ENCODE data around the gene INHBA. TPM values are rescaled to one million over a fixed set of nuclear protein-coding genes. Genes with fewer than 3 reads are reported as not detected.

Gene INHBA
- total RNA-seq, 1 donor from 2014 or later = 103 TPM

DNA sequence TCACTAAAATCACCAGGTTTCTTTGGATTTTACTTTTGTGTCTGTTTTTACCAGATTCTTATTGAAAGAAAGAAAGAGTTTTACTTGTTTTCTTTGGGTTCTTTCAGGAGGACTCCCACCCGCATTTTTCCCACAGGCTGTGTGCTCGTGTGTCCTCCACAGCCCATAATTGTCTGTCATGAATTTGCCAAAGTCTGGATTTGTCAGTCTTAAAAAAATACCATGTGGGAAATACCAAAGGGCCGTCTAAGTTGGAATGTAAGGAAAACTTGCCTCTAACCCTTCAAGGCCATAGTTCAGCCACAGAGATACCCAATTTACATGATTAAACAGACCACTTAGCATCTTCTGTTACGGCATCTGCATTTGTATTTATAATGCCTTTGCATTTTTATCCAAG is 41.3 kb upstream of the INHBA start:
- H2AFZ ChIP-seq (ENCODE audit: low read depth, low read length) = no peak overlapping the region
- FAIRE-seq = no peak
- no peaks in the 10 kb centered on the region for H3K36me3 Mint-ChIP-seq (ENCODE audit: low read depth, unreplicated experiment)

DNA sequence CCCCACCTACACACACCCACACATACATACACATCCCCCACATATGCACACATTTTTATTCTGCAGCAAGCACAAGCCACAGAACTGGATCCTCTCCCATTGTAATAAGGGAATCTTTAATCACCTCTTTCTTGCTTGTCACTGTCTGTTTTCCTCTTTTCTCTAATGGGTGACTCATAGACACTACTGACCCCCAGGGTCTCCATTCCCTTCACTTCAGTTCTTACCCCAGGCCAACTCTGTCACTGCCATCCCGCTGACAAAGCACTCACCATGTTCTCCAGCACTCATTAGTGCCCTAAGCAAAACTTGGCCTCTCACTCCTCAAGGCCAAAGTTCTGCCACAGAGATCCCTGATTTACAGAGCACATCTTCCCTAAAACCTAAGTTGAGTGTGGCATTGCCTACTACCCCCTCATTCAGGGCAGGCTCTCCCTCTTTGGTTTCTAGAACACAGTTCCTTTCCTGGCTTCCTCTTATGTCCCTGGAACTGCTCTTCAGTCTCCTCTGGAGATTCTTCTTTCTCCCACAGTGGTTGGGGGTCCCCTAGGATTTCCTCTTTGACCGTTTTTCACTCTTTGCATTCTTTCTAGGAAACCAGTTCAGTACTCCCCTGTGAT is 39.6 kb upstream of the INHBA start:
- no peak overlapping the region for H3K4me2 ChIP-seq (ENCODE audit: low read length)
- no peak for FAIRE-seq
- H3K9ac ChIP-seq (ENCODE audit: low read length) = no peak overlapping the region
- H3K27me3 ChIP-seq (ENCODE audit: insufficient read depth, low read length) = no peaks in the 10 kb centered on the region
- no peaks in the 10 kb centered on the region for H3K79me2 ChIP-seq (ENCODE audit: insufficient read depth, low read length)
- H3K36me3 ChIP-seq (ENCODE audit: insufficient read depth, low read length) = no peaks in the 10 kb centered on the region
- TF ChIP-seq, protein P1, sequence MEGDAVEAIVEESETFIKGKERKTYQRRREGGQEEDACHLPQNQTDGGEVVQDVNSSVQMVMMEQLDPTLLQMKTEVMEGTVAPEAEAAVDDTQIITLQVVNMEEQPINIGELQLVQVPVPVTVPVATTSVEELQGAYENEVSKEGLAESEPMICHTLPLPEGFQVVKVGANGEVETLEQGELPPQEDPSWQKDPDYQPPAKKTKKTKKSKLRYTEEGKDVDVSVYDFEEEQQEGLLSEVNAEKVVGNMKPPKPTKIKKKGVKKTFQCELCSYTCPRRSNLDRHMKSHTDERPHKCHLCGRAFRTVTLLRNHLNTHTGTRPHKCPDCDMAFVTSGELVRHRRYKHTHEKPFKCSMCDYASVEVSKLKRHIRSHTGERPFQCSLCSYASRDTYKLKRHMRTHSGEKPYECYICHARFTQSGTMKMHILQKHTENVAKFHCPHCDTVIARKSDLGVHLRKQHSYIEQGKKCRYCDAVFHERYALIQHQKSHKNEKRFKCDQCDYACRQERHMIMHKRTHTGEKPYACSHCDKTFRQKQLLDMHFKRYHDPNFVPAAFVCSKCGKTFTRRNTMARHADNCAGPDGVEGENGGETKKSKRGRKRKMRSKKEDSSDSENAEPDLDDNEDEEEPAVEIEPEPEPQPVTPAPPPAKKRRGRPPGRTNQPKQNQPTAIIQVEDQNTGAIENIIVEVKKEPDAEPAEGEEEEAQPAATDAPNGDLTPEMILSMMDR (IDR thresholded peaks at IDR 0.05; ENCODE audit: insufficient read depth, low read depth, low read length) = no peak
- TF ChIP-seq EZH2 (IDR thresholded peaks at IDR 0.05; ENCODE audit: insufficient read depth, low read length) = no peak
- no peak overlapping the region for H3K27ac Mint-ChIP-seq (ENCODE audit: unreplicated experiment)
- H4K20me1 ChIP-seq (ENCODE audit: insufficient read depth, low read length) = no peaks in the 10 kb centered on the region
- no peak overlapping the region for H3K4me3 ChIP-seq (ENCODE audit: insufficient read depth, low read depth, low read length)
- H3K4me3 Mint-ChIP-seq (ENCODE audit: unreplicated experiment) = no peak overlapping the region
- peaks cover 32% of the 10 kb centered on the region for H3K4me1 Mint-ChIP-seq (ENCODE audit: low read depth, unreplicated experiment)
- no peaks in the 10 kb centered on the region for H3K27me3 Mint-ChIP-seq (ENCODE audit: low read depth, unreplicated experiment)
- no peak overlapping the region for H3K27ac ChIP-seq (ENCODE audit: low read depth, low read length)
- DNase-seq (ENCODE audit: low read depth) = peak; percentile 22
- no peaks in the 10 kb centered on the region for H3K4me1 ChIP-seq (ENCODE audit: insufficient read depth, low read length)
- H2AFZ ChIP-seq (ENCODE audit: low read depth, low read length) = no peak overlapping the region
- H3K36me3 Mint-ChIP-seq (ENCODE audit: low read depth, unreplicated experiment) = no peaks in the 10 kb centered on the region
- H3K9me3 Mint-ChIP-seq (ENCODE audit: unreplicated experiment) = no peaks in the 10 kb centered on the region
- peaks cover 6% of the 10 kb centered on the region for H3K9me3 ChIP-seq (ENCODE audit: insufficient read depth, low read depth, low read length)

More for the DNA sequence above, 41.3 kb upstream of the INHBA start:
- peak overlapping the region; percentile 70 for H3K27ac Mint-ChIP-seq (ENCODE audit: unreplicated experiment)
- Histone ChIP-seq H3K9me3 (ENCODE audit: insufficient read depth, low read depth, low read length) (peaks cover 9% of the 10 kb centered on the region), H3K36me3 (ENCODE audit: insufficient read depth, low read length) (no peaks in the 10 kb centered on the region), H4K20me1 (ENCODE audit: insufficient read depth, low read length) (no peaks in the 10 kb centered on the region), H3K79me2 (ENCODE audit: insufficient read depth, low read length) (no peaks in the 10 kb centered on the region), H3K9ac (ENCODE audit: low read length) (no peak overlapping the region), H3K4me1 (ENCODE audit: insufficient read depth, low read length) (no peaks in the 10 kb centered on the region), H3K27ac (ENCODE audit: low read depth, low read length) (no peak overlapping the region), H3K4me2 (ENCODE audit: low read length) (no peak overlapping the region), H3K4me3 (ENCODE audit: insufficient read depth, low read depth, low read length) (no peak overlapping the region), H3K27me3 (ENCODE audit: insufficient read depth, low read length) (no peaks in the 10 kb centered on the region)
- no peaks in the 10 kb centered on the region for H3K27me3 Mint-ChIP-seq (ENCODE audit: low read depth, unreplicated experiment)
- DNase-seq (ENCODE audit: low read depth) = peak; percentile 15
- no peaks in the 10 kb centered on the region for H3K9me3 Mint-ChIP-seq (ENCODE audit: unreplicated experiment)
- H3K4me3 Mint-ChIP-seq (ENCODE audit: unreplicated experiment) = no peak overlapping the region
- TF ChIP-seq, protein P1 (IDR thresholded peaks at IDR 0.05; ENCODE audit: insufficient read depth, low read depth, low read length) = no peak
- TF ChIP-seq EZH2 (IDR thresholded peaks at IDR 0.05; ENCODE audit: insufficient read depth, low read length) = no peak
- H3K4me1 Mint-ChIP-seq (ENCODE audit: low read depth, unreplicated experiment) = peaks cover 32% of the 10 kb centered on the region

DNA sequence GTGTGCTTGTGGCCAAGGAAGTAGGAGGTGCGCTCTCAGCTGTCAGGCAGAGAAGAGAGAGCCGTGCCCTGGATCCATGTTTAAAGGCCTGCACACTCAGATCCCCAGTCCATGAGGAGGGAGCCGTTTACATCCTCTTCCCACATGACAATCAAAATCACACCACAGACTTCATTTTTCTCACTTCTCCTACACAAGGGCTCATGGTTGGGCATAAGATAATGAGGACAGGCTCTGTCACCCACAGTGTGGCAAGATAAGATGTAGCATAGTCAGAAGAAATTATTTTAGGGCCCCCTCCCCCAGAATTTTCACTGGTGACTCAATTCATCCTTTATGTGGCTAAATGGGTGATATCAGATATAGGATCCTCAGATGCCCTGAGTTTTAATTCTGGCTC is 35.9 kb upstream of the INHBA start:
- no peaks in the 10 kb centered on the region for H3K4me1 ChIP-seq (ENCODE audit: insufficient read depth, low read length)
- DNase-seq (ENCODE audit: low read depth) (no peak), FAIRE-seq (no peak)
- H2AFZ ChIP-seq (ENCODE audit: low read depth, low read length) = no peak overlapping the region
- no peak overlapping the region for H3K4me3 ChIP-seq (ENCODE audit: insufficient read depth, low read depth, low read length)
- H3K4me2 ChIP-seq (ENCODE audit: low read length) = no peak overlapping the region
- Mint-ChIP-seq H3K9me3 (ENCODE audit: unreplicated experiment) (no peaks in the 10 kb centered on the region), H3K4me1 (ENCODE audit: low read depth, unreplicated experiment) (peaks cover 16% of the 10 kb centered on the region), H3K4me3 (ENCODE audit: unreplicated experiment) (no peak overlapping the region), H3K27ac (ENCODE audit: unreplicated experiment) (no peak overlapping the region), H3K27me3 (ENCODE audit: low read depth, unreplicated experiment) (no peaks in the 10 kb centered on the region), H3K36me3 (ENCODE audit: low read depth, unreplicated experiment) (no peaks in the 10 kb centered on the region)
- H3K79me2 ChIP-seq (ENCODE audit: insufficient read depth, low read length) = no peaks in the 10 kb centered on the region
- H3K36me3 ChIP-seq (ENCODE audit: insufficient read depth, low read length) = no peaks in the 10 kb centered on the region
- no peaks in the 10 kb centered on the region for H4K20me1 ChIP-seq (ENCODE audit: insufficient read depth, low read length)
- no peak overlapping the region for H3K9ac ChIP-seq (ENCODE audit: low read length)
- no peak overlapping the region for H3K27ac ChIP-seq (ENCODE audit: low read depth, low read length)
- TF ChIP-seq, protein P1 (IDR thresholded peaks at IDR 0.05; ENCODE audit: insufficient read depth, low read depth, low read length) = no peak
- no peak for TF ChIP-seq EZH2 (IDR thresholded peaks at IDR 0.05; ENCODE audit: insufficient read depth, low read length)
- H3K27me3 ChIP-seq (ENCODE audit: insufficient read depth, low read length) = no peaks in the 10 kb centered on the region
- H3K9me3 ChIP-seq (ENCODE audit: insufficient read depth, low read depth, low read length) = peaks cover 6% of the 10 kb centered on the region
